GM21737 (cell line): Measurements from ENCODE around the gene SEC22A.

ENCODE experiments used
- ATAC-seq: cut with Tn5 transposase; IDR thresholded peaks from one replicate; pipeline ENCODE4 v1.9.1; 2021; ENCODE audit warnings: mild to moderate bottlenecking, moderate library complexity; ENCODE audit not compliant: unreplicated experiment

The SEC22A gene

DNA sequence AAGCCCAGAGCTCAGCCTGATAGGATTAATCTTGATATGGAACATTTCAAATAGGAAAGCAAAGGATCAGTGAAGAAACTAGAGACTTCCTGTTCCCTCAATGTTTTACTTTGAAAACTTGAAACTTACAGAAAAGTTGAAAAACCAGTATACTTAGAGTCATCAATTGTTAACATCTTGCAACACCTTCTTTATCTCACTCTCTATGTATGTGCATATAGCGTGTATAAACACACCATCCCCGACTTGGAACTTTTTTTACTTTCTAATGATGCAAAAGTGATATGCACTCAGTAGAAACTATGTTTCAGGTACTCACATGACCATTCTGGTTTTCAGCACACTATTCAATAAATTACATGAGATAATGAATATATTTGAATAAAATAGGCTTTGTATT is 60.5 kb downstream of the SEC22A start:
- no peak for ATAC-seq

- no peak for ATAC-seq
Observed at GRCh38 chr3:123262868-123263267, 61.1 kb downstream of the SEC22A start.

GRCh38 chr3:123263941-123264340 is 62.2 kb downstream of the SEC22A start:
- no peak for ATAC-seq

GRCh38 chr3:123267821-123268220 is 66.1 kb downstream of the SEC22A start:
- no peak for ATAC-seq

DNA sequence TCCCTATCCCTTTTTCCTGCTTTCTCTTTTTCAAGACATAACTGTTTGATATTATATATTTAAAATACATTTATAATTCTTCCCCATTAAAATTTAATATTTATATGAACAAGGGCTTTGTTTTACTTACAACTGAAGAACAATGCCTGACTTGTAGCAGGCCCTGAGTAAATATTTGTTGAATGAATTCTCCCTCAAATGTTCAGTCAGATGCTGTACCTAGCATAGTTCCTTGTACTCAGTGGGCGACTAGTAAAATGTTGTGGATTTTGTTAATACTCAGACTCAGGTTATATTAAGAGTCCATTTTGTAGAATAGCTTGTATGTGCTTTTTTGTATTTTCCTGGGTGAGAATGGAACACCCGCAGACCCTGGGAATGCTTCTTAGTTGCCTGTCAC is 69.1 kb downstream of the SEC22A start:
- no peak for ATAC-seq

GRCh38 chr3:123271466-123272159 is 69.9 kb downstream of the SEC22A start:
- no peak for ATAC-seq

DNA sequence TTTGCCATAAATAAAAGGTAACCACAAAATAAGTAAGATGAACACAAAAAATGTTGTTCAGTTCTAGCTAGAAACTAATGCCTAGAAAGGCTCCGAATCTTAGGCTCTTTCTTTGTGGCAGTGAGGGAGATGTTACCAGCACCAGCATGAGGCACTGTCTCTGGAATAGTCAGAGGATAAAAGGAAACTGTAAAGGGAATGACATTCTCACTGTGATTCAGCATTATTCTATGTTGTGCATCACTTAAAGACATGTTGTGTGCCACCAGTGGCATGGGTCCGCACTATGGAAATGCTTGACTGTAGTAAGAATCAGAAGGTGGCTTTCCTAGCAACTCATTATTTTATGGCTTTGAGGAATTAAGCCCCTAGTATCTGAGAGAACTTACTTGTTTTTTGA is 70.8 kb downstream of the SEC22A start:
- ATAC-seq = no peak

- ATAC-seq = no peak
Observed at GRCh38 chr3:123275691-123276090, 73.9 kb downstream of the SEC22A start.

GRCh38 chr3:123276346-123277006 is 74.7 kb downstream of the SEC22A start:
- no peak for ATAC-seq

- no peak for ATAC-seq
Observed at GRCh38 chr3:123277106-123277505, 75.4 kb downstream of the SEC22A start.

DNA sequence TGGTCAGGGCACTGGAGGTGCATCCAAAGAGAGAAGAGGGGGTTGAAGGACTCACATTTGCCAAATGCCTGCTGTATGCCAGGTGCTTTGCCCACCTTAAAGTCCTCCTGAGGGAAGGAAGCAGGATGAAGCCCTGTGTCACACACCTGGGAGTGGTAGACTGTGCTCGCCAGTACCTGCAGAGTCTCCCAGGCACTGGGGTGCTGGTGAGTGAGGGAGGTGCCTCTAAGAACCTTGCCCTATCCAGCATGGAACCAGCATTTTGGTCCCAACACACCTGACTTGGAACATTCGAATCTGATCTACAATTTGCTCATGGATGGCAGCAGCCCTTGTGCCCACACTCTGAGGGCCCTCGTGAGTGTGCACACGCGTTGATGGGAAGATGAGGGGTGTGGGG is 76.7 kb downstream of the SEC22A start:
- ATAC-seq = no peak

DNA sequence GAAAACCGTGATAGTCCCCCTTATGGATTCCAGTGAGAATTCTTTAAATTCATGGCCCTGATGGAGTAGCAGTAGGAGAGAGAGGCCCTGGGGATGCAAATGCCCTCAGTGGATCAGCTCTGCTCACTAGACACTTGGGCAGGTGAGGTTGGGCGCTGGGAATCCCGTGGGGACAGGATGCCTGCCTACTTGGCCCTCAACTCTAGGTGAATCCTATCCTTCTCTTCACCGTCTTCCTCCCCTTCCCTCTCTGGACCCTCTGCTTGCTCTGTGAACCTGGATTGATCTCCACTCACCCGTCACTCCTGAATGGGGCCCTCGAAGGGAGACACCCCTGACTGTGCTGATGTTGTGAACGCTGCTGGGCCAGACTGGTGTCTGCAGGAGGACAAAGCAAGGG is 77.4 kb downstream of the SEC22A start:
- ATAC-seq = no peak

GRCh38 chr3:123281406-123281805 is 79.7 kb downstream of the SEC22A start:
- no peak for ATAC-seq

GRCh38 chr3:123281929-123282328 is 80.2 kb downstream of the SEC22A start:
- ATAC-seq = no peak

DNA sequence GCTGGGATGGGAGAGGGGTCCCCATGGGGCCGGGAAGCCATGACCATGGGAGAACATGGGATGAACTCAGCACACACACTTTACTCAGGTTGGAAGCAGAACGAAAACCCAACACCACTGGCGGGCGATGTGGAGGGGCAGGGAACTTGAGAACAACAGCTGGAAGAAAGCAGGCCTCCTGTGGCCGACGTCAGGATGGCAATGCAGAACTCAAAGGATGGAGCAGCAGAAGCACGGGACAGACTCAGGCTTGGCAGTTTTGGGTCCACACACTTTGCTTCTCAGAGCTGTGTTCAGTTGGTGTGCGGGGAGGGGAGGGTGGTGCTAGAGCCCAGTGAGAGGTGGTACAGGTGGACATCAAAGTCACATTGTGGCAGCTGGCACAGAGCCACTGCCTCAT is 80.7 kb downstream of the SEC22A start:
- ATAC-seq = no peak

GRCh38 chr3:123283074-123283473 is 81.3 kb downstream of the SEC22A start:
- no peak for ATAC-seq

- ATAC-seq = no peak
Observed at GRCh38 chr3:123283657-123284398, 82.1 kb downstream of the SEC22A start.

- ATAC-seq = no peak
Observed at GRCh38 chr3:123284399-123285010, 82.8 kb downstream of the SEC22A start.

DNA sequence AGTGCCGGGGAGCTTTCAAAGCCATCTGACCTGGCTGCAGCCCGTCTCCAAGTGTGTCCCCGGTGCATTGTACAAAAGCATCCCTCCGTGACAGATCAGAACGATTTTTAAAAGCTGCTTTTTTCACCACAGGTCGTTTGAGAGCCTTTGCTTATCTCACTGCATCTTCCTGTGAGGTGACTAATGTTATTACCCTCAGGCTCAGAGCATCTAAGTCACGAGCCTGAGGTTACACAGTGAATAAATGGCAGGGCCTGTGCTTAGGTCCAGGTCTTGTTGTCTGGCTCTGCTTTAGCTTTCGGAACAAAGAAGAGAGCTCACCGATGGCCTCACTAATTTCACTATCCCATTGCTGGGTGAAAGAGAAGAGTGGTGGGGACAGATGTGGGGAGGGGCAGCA is 83.3 kb downstream of the SEC22A start:
- ATAC-seq = no peak

DNA sequence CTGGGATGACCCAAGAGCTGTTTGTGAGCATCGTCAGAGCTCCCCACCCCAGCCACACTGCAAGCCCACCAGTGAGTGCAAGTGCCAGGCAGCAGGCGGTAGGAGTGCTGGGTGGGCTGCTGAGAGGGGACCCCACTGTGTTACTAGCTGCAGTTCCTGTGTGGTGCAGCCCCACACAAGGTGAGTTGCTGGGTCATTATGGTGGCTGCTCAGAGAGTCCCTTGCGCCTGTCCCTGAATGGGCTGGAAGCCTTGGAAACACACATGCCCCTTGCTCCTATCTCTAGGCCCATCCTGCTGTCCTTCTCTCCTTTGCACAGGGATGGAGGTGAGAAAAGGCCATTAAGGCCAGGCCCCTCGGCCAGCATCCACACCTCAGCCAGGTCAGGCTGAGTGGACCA is 83.7 kb downstream of the SEC22A start:
- no peak for ATAC-seq

DNA sequence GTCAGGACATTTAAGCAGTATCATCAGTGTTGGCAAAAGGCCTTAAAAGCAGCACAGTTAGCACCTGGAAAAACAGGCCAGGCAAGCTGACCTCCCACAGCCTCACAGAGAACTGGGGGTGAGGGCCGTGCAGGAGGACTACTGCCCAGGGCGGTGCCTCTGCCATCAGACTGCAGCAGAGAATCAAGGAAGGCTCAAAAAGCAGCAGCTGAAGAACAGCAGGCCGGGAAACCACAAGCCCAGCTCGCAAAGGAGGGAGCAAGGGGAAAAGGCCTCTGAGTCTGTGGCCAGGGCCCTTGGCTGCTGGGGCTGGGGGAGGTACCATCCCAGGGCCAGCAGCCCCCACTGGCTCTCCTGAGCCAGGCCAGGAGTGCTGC is 84.2 kb downstream of the SEC22A start:
- no peak for ATAC-seq
